Erythroblast (primary cell): ENCODE results near the gene TUBA4A.

Experiments used
- GATA1 ChIP-seq: IDR thresholded peaks from 2 replicates; pipeline ENCODE4 v1.6.1; 2011; ENCODE audit warnings: low read depth, mild to moderate bottlenecking, control low read depth, low read length, moderate library complexity
- POLR2A ChIP-seq: IDR thresholded peaks from 2 replicates; pipeline ENCODE4 v1.6.1; 2011; ENCODE audit warnings: mild to moderate bottlenecking, low read length

DNA sequence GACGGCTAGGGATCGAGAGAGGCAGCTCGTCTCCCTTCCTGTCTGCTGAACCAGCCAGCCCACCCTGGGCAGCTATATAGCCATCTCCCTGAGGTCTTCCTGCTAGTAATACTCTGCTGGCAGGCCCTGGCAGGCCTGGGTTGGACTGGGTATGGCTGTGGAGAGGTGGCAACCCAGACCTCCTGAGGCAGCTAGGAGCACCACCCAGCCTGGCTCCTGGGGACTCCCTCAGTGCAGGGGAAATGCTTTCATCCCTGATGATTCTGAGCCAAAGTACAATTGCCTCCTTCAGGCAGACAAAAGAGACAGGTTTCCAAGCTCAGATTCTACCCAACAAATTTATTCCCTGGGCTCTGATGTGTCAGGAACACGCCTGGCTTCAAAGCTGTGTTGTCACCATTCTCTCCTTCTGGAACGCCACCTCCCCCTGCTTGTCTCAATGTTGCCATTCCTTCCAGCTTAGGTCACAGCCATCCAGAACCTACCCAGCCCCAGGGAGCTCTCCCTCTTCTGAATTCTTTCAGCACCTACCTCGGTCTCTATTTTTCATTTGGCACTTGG, 20.7 kb upstream of the TUBA4A start:
- TF ChIP-seq POLR2A, result no peak
- TF ChIP-seq GATA1, result no peak
